ENCODE data around the gene SCARF2. TPM values are rescaled to one million over a fixed set of nuclear protein-coding genes. Genes with fewer than 3 reads are reported as not detected.

The SCARF2 gene
- total RNA-seq, 1 experiment from 2014 or later, result 2.7 TPM

DNA sequence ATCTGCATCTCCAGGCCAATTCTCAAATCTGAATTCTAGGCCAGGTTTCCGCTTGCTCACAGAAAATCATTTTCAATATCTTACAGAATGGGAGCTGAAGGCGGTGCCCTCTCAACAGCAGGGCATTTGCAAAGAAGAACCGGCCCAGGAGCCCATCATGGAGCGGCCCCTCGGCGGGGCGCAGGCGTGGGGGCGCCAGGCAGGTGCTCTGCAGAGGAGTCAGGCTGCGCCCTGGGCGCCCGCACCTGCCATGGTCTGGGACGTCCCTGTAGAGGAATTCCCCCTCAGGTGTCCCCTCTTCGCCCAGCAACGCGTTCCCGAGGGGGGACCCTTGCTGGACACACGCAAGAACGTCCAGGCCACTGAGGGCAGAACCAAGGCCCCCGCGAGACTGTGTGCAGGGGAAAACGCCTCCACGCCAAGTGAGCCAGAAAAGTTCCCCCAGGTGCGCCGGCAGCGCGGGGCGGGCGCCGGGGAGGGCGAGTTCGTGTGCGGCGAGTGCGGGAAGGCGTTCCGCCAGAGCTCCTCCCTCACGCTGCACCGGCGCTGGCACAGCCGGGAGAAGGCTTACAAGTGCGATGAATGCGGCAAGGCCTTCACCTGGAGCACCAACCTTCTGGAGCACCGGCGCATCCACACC, 32.2 kb downstream of the SCARF2 start:
- intact Hi-C loops (cut with micrococcal nuclease), result no loop called here
- no peaks in the 10 kb centered on the region for H3F3A ChIP-seq (ENCODE audit: low read length, unreplicated experiment)
- H3K4me1 ChIP-seq (ENCODE audit: insufficient read depth, low read length), result no peaks in the 10 kb centered on the region
- no peaks in the 10 kb centered on the region for H3K9me2 ChIP-seq (replicated peaks; ENCODE audit: low read length)
- BruUV-seq (replicated peaks), result no TSS peak
- H3K4me2 ChIP-seq (ENCODE audit: low read length), result no peak overlapping the region
- H3K9ac ChIP-seq (ENCODE audit: low read length), result no peak overlapping the region
- ChIA-PET CTCF (no interaction called here), POLR2A (ENCODE audit: unreplicated experiment) (no interaction called here)
- TF ChIP-seq, protein P1, sequence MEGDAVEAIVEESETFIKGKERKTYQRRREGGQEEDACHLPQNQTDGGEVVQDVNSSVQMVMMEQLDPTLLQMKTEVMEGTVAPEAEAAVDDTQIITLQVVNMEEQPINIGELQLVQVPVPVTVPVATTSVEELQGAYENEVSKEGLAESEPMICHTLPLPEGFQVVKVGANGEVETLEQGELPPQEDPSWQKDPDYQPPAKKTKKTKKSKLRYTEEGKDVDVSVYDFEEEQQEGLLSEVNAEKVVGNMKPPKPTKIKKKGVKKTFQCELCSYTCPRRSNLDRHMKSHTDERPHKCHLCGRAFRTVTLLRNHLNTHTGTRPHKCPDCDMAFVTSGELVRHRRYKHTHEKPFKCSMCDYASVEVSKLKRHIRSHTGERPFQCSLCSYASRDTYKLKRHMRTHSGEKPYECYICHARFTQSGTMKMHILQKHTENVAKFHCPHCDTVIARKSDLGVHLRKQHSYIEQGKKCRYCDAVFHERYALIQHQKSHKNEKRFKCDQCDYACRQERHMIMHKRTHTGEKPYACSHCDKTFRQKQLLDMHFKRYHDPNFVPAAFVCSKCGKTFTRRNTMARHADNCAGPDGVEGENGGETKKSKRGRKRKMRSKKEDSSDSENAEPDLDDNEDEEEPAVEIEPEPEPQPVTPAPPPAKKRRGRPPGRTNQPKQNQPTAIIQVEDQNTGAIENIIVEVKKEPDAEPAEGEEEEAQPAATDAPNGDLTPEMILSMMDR (conservative IDR thresholded peaks at IDR 0.05; ENCODE audit: low read depth, low read length), result no peak
- no peak for TF ChIP-seq EZH2phosphoT487 (IDR thresholded peaks at IDR 0.05; ENCODE audit: borderline replicate concordance, low read length)
- TF ChIP-seq EZH2 (IDR thresholded peaks at IDR 0.05; ENCODE audit: low read length, unreplicated experiment), result no peak
- H2AFZ ChIP-seq (ENCODE audit: low read length), result no peak overlapping the region
- H3K4me3 ChIP-seq (ENCODE audit: low read length), result no peak overlapping the region
- ATAC-seq, result no peak
- no peaks in the 10 kb centered on the region for H3K79me2 ChIP-seq (ENCODE audit: low read length)
- H3K27ac ChIP-seq (ENCODE audit: low read length), result no peak overlapping the region
- no peaks in the 10 kb centered on the region for H3K27me3 ChIP-seq (ENCODE audit: low read length)
- no peaks in the 10 kb centered on the region for H3K9me3 ChIP-seq (ENCODE audit: low read length)
- no peaks in the 10 kb centered on the region for H4K20me1 ChIP-seq (ENCODE audit: low read length)
- DNase-seq, result no peak
- no peaks in the 10 kb centered on the region for H3K36me3 ChIP-seq (ENCODE audit: low read depth, low read length)

DNA sequence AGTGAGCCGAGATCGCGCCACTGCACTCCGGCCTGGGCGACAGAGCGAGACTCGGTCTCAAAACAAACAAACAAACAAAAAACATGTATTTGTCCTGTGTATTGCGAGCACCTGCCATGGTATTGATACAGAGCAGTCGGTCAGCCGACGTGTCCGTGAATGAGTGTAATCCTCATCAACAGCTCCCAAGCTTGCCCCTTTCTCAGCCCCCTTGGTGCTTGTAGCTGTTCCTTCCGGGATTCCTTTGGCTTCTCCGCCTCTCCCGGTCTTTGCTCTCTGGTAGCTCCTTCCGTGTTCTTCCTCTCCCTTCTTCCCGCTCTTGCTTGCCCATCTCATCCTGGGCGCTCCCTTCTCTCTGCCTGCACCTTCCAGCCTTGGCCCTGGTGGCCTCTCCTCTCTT, 32.7 kb downstream of the SCARF2 start:
- intact Hi-C loops (cut with micrococcal nuclease), result no loop called here
- H3K79me2 ChIP-seq (ENCODE audit: low read length), result no peaks in the 10 kb centered on the region
- H3F3A ChIP-seq (ENCODE audit: low read length, unreplicated experiment), result no peaks in the 10 kb centered on the region
- no peaks in the 10 kb centered on the region for H3K9me3 ChIP-seq (ENCODE audit: low read length)
- no peak for TF ChIP-seq EZH2 (IDR thresholded peaks at IDR 0.05; ENCODE audit: low read length, unreplicated experiment)
- TF ChIP-seq EZH2phosphoT487 (IDR thresholded peaks at IDR 0.05; ENCODE audit: borderline replicate concordance, low read length), result no peak
- TF ChIP-seq, protein P1 (conservative IDR thresholded peaks at IDR 0.05; ENCODE audit: low read depth, low read length), result no peak
- H3K27me3 ChIP-seq (ENCODE audit: low read length), result no peaks in the 10 kb centered on the region
- H3K36me3 ChIP-seq (ENCODE audit: low read depth, low read length), result no peaks in the 10 kb centered on the region
- ATAC-seq (no peak), DNase-seq (no peak)
- no peak overlapping the region for H3K4me3 ChIP-seq (ENCODE audit: low read length)
- no peaks in the 10 kb centered on the region for H3K9me2 ChIP-seq (replicated peaks; ENCODE audit: low read length)
- no TSS peak for BruUV-seq (replicated peaks)
- H2AFZ ChIP-seq (ENCODE audit: low read length), result no peak overlapping the region
- no peak overlapping the region for H3K9ac ChIP-seq (ENCODE audit: low read length)
- no peak overlapping the region for H3K4me2 ChIP-seq (ENCODE audit: low read length)
- no peaks in the 10 kb centered on the region for H4K20me1 ChIP-seq (ENCODE audit: low read length)
- ChIA-PET POLR2A (ENCODE audit: unreplicated experiment) (no interaction called here), CTCF (interaction anchor here (0.7 kb wide), 1 partner anchor 13 kb away, joined by 7 read pairs; no protein-coding TSS in a partner anchor)
- no peaks in the 10 kb centered on the region for H3K4me1 ChIP-seq (ENCODE audit: insufficient read depth, low read length)
- no peak overlapping the region for H3K27ac ChIP-seq (ENCODE audit: low read length)

DNA sequence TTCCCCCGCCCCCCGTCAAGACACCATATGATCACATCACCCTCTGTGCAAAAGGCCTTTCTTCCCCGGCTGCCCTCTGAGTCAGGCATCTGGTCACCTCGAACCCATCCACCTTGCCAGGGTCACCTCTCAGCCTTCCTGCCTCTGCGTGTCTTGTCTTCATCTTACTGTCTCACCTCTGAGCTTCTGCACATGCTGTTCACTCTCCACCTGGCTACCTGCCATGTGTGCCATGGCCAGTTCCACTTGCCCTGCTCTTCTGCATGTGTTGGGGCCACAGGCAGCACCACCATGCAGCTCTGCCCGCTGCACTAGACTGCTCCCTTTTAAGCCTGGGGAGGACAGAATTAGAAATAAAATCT, 33.9 kb downstream of the SCARF2 start:
- H3F3A ChIP-seq (ENCODE audit: low read length, unreplicated experiment), result no peaks in the 10 kb centered on the region
- DNase-seq (no peak), ATAC-seq (no peak)
- no peak overlapping the region for H3K4me2 ChIP-seq (ENCODE audit: low read length)
- no peaks in the 10 kb centered on the region for H3K36me3 ChIP-seq (ENCODE audit: low read depth, low read length)
- TF ChIP-seq, protein P1 (conservative IDR thresholded peaks at IDR 0.05; ENCODE audit: low read depth, low read length), result no peak
- no peak for TF ChIP-seq EZH2phosphoT487 (IDR thresholded peaks at IDR 0.05; ENCODE audit: borderline replicate concordance, low read length)
- TF ChIP-seq EZH2 (IDR thresholded peaks at IDR 0.05; ENCODE audit: low read length, unreplicated experiment), result no peak
- H3K4me3 ChIP-seq (ENCODE audit: low read length), result no peak overlapping the region
- CTCF ChIA-PET, result no interaction called here
- no peak overlapping the region for H3K27ac ChIP-seq (ENCODE audit: low read length)
- no peaks in the 10 kb centered on the region for H3K27me3 ChIP-seq (ENCODE audit: low read length)
- intact Hi-C loops (cut with micrococcal nuclease), result no loop called here
- no peaks in the 10 kb centered on the region for H3K4me1 ChIP-seq (ENCODE audit: insufficient read depth, low read length)
- H3K9me2 ChIP-seq (replicated peaks; ENCODE audit: low read length), result no peaks in the 10 kb centered on the region
- no TSS peak for BruUV-seq (replicated peaks)
- peaks cover 8% of the 10 kb centered on the region; the same call in 1 of the 2 replicates for H3K79me2 ChIP-seq (ENCODE audit: low read length)
- no peaks in the 10 kb centered on the region for H4K20me1 ChIP-seq (ENCODE audit: low read length)
- POLR2A ChIA-PET (ENCODE audit: unreplicated experiment), result no interaction called here
- no peaks in the 10 kb centered on the region for H3K9me3 ChIP-seq (ENCODE audit: low read length)
- no peak overlapping the region for H2AFZ ChIP-seq (ENCODE audit: low read length)
- H3K9ac ChIP-seq (ENCODE audit: low read length), result no peak overlapping the region

Data from PC-3 (cell line).